Endothelial cell of umbilical vein (primary cell): ENCODE results near the gene ERGIC1.

Source experiments
- CTCF ChIP-seq, 2 donors: IDR thresholded peaks; 1 replicate in 1 of 2; 2 replicates in 1 of 2; pipeline ENCODE4 v1.5.1; 2011; ENCODE audit warnings: low read length in 2 of 2, mild to moderate bottlenecking in 2 of 2, moderate library complexity in 2 of 2, control low read depth in 1 of 2, inconsistent platforms in 1 of 2, low read depth in 1 of 2; ENCODE audit not compliant: insufficient read depth in 1 of 2; ENCODE audit errors: extremely low read depth in 1 of 2
- EZH2 ChIP-seq: IDR thresholded peaks from 2 replicates; pipeline ENCODE4 v1.6.1; 2012; ENCODE audit warnings: borderline replicate concordance, low read depth, mild to moderate bottlenecking, moderate library complexity, low read length, inconsistent platforms; ENCODE audit not compliant: severe bottlenecking
- JUN ChIP-seq: IDR thresholded peaks from 2 replicates; pipeline ENCODE4 v1.6.1; 2011; ENCODE audit warnings: borderline replicate concordance, low read depth; ENCODE audit not compliant: insufficient read length, insufficient read depth

GRCh38 chr5:172830876-172831662 is 3.0 kb upstream of the ERGIC1 start:
- TF ChIP-seq CTCF (IDR thresholded peaks at IDR 0.05; ENCODE audit: extremely low read depth in 1 of 2, insufficient read depth in 1 of 2, low read depth in 1 of 2, low read length in 2 of 2) (no peak), JUN (no peak), EZH2 (no peak)
